Astrocyte of the hippocampus (primary cell): ENCODE results near the gene LRIG3.
"Not testable (repeated sequence)": the region's sequence is repeated elsewhere in the genome, so short reads cannot be mapped to it uniquely, and the experiment has no call there.

Source experiments
- DNase-seq: peaks from one replicate; pipeline ENCODE4 v3.0.0; 2011; ENCODE audit warnings: low read depth, low spot score

The LRIG3 gene

DNA sequence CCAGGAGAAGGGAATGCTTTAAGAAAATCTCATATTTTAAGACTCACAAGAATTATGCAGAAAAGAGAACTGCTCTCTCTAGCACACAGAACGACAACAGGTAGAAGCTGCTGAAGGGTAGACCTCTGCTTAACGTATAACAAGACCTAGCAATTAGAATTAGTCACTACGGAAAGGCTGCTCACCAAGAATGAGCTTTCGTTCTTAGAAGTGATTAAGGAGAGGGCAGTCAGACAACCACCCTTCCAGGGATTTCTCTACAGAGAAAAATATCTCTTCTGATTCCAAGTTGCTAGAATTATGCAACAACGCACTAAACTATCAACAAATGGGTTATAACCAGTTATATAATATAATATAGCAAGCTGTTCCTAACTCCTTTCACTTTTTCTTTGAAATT, 18.6 kb downstream of the LRIG3 start:
- DNase-seq: no peak

DNA sequence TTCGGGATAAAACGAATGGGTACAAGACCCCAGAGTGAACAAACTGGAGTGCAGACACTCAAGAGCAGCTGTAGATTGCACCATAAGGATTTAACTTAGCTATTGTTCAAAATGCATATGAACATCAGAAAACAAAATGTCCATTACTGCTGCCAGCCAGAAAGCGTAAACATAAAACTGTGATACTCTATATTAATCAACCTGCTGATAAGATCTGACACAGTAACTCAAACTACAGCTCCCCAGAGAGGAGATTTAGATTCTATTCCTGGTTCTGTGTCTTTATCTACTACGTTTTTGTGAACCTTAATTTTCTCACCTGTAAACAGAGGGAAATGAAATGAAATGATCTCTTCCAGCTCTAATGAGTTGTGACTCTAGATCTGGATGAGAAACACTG, 22.3 kb downstream of the LRIG3 start:
- no peak for DNase-seq

DNA sequence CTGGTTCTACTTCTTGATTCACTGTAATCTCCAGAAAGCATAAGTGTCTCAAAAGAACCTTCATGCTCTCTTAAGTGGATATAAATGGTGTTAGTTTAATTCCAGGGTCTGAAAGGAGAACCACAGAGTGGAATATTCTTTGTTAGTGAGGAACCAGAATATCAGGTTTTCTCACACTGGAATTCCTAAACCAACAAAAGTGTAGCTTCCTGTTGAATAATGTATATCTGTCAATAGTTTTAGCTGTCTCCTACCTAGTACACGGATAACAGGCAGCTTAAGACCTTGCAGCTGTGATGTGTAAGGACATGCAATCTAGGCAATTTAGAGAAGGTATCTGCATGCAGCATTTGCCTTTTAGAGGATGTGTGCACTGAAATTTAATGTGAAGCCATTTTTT, 24.0 kb downstream of the LRIG3 start:
- DNase-seq: no peak

DNA sequence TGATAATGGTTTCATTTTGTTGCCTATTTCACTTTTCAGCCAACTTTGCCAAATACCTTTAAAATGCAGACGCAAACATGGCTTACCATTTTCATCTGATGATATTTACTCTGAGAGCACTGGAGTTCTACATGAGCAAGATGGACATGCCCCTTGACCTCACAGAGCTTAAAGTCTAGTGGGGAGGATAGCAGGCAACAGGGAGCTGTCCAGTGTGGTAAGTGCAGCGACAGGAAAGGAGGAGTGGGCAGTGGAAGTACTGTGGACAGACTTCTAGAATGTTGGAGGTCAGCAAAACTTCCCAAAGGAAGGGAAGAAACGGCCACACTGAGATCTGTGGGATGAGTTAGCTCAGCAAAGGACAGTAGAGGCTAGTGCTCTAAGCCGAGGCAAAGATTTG, 25.3 kb downstream of the LRIG3 start:
- DNase-seq: no peak

DNA sequence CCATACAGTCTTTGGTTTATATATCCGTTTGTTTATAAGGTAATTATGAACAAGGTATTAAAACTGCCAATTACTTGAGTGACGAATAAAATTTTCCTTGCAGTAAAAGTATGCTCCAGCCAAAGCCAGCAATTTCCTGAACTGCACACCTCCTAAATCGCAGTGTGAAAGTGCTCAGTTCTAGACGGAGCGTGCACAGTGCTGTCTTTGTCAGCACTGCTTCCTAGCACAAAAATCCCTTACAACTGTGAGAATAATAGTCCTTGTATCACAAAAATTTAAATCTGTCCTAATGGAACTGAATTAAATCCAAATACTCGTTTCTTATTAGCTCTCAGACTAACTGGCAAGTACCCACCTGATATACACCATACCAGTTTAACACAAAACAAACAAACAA, 26.3 kb downstream of the LRIG3 start:
- no peak for DNase-seq

DNA sequence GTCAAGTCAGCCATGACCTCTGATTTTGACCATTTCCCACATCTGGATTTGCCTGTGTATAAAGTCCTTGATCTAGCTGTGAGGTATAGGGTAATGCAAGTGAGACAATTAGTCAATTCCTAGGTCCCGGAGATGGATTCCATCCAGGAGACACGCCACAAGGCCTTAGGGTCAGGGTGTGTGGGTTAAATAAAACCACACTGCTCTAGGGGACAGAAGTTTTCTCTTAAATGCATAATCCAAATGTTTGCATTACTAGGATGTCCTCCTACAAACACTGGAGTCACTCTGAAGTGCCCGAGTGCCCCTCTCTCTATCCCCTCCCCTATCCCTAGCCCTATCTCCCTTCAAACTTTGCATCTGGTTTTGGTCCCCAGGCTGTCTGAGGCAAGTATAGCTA, 26.8 kb downstream of the LRIG3 start:
- DNase-seq: peak; percentile 37

DNA sequence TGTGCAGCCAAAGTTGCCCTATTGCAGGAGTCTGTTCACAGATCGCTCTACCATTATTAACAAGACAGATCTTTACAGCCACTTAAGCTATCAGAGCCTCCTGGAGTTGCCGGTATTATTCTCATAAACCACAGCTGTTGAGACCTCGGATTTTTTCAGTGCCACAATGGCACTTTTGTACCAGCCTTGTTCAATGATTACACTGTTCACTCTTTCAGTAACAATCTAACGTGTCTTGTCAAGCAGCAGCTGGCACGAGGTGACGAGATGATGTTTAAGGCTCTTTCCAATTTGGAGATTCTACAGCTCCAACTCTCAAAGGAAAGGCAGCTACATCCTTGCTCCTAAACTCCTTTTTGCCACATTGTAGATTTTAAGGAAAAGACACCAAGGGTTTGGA, 30.7 kb downstream of the LRIG3 start:
- no peak for DNase-seq

DNA sequence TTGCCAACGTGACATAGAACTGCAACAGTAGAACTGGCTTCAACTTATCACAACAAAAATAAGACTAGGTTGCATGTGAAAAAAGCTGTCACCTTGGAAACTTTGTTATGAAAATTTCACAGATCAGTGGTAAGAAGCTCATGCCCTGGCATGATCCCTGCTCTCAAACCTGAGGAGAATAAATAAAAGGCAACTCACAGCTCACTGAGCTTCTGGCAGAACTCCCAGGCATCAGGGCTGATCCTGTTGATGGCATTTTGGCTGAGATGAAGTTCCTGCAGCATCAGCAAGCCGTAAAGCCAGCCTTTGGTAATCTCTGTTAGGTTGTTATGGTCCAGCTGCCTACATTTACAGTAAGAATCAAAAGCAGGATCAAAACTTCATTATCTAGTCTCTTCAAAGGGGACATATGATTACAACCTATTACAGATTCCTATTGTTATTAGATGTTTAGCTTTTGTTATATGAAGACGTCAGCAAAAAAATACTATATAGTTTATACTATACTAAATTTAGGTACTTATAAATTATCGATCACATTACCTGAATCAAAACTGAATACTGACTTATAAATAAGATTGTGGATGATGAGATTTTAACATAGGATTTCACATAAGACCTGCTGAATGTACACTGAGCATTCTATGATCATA, 32.0 kb downstream of the LRIG3 start:
- DNase-seq: peak; percentile 97

DNA sequence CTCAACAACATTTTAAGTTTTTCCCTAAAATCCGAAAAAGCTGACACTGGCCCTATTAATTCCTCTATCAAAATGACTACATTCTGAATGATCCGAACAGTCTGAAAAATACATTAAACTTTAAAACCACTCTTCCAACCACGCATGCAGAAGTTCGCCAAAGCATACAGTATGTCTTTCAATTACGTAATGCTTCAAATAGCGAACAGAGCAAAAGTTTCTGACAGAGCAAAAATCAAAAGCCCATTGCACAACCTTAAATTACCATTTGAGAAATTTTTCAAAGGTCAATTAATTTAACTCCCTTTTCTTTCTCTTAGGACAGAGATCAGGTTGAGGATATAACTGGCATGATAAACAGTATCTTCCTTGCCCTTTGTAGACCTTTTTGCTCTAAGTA, 33.2 kb downstream of the LRIG3 start:
- DNase-seq: no peak

DNA sequence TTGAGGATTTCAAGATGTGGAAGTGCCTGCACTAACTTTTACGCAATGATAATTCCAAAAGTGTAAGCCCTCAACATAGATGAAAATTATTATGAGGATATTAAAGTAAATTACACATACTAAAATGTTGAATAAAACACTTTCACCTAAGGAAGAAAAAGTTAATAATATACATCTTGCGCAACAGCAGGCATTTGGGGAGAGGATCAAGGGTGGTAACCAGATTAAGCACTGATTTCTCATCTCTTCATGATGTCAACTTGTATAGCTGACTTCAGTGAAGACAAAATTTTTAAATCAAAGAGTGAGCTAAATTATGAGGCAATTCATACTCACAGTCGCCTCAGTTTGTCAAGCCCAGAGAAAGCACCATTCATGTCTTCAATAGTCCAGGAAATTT, 33.8 kb downstream of the LRIG3 start:
- DNase-seq: no peak

DNA sequence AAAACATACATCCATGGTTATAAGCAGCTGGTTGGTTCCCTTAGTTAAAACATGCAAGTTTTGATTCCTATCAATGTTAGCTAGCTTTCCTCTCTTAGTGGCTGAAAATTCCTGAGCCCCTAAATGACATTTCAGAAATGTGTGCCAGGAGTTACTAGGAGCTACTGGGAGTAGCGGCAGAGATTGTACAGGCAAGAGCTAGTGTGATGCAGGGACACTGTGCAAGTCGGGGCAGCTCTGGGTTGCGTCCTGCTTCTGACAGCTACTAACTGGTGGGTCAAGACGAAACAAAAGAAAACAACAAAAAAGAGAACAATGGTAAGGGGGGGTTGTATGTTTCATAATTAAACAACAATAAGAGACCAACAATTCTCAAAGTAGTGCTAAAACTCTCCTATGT, 35.4 kb downstream of the LRIG3 start:
- no peak for DNase-seq

DNA sequence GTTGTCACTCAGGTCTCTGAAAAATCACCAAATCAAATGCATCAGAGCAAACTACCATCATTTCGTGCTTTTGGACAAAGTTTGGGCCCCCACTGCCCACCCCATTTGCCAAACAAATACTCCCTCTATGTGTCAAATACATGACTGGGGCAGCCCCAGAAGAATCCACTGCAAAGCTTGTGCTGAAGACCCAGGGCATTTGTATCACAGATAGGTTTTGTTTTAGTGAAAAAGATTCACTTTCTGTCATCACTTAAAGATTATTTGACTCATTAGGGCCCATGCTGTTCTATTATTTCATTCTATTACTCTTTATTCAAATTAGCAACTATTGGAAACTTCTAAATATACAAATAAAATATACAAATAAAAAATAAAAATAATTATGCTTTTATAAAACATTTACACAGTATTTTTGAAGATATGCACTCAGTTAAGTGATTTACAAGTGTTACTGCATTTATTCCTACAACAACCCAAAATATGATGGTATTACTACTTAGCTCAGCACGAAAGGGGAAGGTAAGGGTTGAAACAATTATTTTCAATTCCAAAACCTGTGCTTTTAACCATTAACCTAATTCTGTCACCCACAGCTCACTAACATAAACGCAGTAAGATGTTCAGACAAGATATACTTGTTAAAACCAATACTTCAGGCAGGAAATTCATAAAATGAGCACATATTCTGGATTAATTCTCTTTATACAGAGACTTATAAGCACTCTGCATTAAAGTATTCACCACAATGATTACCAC, 36.5 kb downstream of the LRIG3 start:
- DNase-seq: no peak

DNA sequence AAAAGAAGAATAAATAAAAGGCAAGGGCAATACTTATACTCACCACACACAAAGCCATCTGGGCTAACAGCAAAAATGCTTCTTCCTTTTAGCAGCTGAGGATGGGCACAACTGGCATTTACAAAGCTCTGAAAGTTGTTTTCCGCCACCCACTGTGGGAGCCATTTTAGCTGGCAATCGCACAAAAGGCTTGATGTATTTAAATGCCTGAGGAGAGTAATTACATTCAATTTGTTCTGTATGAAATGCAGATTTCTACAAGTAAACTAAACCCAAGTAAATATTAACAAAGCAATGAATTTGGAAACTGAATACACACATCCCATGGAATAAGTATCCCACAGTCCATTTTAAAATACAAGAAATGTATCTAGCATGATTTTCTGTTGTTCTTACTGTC, 37.5 kb downstream of the LRIG3 start:
- no peak for DNase-seq

DNA sequence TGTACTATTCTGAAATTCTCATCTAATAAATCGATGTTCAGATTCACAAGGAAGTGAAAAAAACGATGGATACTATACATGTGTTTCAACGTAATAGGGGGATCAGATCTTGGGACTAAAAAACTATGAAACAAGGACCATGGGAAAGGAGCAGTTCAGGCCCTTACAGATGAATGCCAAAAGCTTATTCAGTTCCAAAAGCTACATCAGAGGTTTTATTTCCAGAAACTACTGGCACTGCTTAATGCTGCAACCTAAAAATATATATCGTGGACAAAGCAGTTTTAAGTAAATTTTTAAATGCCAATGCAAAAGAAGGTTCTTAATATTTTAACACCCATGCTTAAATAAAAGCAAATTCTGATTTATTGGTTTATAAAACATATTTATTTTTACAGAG, 38.5 kb downstream of the LRIG3 start:
- no peak for DNase-seq

DNA sequence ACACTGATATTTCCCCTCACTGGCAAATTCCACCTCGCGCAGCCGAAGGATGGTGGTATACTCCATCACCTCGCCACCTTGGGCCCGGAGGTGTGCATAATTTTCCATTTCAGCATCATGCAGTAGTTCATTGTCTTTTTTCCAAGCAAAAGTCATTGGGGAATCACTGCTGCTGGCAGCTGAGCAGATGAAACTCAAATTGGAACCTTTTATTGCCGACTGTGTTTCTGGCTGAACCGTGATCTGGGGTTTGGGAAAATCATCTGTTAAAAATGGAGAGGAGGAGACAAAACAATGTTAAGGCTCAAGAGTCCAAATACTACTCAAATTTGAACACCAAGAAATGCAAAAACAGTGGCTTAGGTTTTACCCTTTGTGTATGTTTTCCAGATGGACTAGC, 39.7 kb downstream of the LRIG3 start:
- no peak for DNase-seq

DNA sequence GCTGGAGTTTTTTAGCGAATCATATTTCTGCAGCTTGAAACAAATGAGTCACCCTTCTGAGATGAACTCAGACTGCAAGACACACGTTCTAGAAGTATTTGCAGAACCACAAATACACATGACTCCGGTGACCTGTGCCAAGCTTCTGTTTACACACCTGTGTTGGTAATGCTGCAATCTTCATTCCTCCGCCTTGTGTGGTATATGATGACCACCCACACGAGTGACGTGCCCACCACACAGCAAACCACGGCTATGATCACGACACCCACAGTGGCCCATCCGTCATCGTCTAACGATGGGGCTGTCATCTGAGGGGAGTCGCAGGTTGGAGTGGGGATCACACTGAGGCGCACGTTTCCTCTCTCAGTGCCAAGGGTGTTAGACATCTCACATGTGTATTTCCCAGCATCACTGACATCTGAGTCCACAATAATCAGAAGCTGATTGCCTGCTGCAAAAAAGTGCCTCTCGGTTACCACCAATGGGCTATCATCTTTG, 43.0 kb downstream of the LRIG3 start:
- DNase-seq: peak; percentile 95

DNA sequence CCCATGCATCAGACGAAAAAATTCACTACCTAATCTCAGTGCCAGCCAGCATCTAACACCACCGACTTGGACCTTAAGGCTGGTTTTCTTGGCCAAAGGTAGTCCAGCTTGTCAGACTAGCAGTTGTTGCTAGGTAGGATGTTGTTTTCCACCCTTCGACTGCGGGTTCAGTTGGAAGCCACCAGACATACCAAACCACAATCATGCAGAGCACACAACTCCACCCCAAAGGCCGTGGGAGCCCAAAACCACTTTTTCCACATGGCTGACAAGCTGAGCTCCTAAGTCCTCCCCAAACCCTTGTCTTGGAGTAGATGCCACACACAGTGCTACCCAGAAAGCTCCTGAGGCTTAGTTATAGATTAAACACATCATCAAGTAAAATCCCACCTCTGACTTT, 46.8 kb downstream of the LRIG3 start:
- DNase-seq: peak; percentile 92

DNA sequence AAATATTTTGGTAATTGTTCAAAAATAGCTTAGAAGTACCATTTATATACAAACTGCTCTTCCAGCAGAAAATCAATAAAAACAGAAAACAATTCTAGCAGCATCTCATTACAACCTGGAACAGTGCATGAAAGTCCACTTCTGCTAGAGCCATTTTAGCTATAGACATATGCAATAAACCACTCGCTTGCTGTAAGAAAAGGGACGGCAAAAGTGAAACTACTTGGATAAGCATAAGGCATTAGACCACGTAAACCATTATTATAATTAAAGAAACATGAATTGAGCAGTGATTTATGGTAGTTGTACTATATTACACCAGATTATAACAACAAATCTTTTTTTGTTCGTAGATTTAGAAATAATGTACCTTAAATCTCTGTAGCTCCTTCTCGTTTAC, 48.7 kb downstream of the LRIG3 start:
- DNase-seq: no peak

DNA sequence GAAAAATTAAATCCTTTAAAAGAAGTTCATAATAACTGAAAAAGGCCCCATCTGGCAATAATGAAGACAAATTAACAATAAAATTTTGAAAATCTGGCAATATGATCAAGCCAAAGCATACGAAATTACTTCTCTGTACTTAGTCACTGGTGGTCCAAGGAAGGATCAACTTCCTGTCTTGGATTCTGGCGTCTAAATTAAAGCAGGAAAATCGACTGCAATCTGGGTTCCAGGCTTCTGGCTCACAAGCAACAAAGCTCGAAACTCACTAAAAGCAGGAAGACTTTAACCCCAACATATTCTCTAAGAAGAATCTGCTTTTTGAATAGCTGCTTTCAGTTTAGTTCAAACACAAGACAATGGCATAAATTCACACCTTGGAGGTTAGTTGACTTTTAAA, 49.7 kb downstream of the LRIG3 start:
- no peak for DNase-seq

DNA sequence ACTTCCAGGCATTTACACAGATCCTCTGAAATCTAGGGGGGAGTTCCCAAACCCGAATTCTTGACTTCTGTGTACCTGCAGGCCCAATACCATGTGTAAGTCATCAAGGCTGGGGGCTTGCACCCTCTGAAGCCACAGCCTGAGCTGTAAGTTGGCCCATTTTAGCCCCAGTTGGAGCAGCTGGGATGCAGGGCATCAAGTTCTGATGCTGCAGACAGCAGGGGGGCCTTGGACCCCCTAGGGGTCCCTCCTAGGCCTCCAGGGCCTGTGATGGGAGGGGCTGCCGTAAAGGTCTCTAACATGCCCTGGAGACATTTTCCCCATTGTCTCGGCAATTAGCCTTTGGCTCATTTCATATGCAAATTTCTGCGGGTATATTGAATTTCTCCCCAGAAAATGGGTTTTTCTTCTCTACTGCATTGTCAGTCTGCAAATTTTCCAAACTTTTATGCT, 59.5 kb downstream of the LRIG3 start:
- DNase-seq: no peak

DNA sequence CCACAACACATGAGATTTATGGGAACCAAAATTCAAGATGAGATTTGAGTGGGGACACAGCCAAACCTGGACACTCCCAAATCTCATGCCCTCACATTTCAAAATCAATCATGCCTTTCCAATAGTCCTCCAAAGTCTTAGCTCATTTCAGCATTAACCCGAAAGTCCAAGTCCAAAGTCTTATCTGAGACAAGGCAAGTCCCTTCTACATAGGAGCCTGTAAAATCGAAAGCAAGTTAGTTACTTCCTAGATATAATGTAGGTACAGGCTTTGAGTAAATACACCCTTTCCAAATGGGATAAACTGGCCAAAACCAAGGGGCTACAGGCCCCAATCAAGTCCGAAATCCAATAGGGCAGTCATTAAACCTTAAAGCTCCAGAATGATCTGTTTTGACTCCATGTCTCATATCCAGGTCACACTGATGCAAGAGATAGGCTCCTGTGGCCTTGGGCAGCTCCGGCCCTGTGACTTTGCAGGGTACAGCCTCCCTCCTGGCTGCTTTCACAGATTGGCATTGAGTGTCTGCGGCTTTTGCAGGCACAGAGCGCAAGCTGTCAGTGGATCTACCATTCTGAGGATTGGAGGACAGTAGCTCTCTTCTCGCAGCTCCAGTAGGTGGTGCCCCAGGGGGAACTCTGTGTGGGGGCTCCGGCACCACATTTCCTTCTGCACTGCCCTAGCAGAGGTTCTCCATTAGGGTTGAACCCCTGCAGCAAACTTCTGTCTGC, 60.1 kb downstream of the LRIG3 start:
- no peak for DNase-seq

DNA sequence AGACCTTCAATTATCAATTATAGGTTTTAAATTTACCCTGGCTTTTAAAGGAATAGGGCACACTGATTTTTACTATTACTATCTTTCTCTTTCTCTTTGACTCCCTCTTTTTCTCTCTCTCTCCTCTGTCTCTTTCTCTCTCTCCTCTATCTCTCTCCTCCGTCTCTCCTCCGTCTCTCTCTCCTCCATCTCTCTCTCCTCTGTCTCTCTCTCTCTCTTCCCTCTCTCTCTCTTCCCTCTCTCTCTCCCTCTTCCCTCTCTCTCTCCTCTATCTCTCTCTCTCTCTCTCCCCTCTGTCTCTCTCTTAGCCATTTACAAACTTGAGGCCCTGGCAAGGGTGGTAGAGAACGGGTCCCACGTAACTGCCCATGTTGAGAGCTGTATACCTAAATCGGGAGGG, 62.3 kb downstream of the LRIG3 start:
- DNase-seq: no peak

DNA sequence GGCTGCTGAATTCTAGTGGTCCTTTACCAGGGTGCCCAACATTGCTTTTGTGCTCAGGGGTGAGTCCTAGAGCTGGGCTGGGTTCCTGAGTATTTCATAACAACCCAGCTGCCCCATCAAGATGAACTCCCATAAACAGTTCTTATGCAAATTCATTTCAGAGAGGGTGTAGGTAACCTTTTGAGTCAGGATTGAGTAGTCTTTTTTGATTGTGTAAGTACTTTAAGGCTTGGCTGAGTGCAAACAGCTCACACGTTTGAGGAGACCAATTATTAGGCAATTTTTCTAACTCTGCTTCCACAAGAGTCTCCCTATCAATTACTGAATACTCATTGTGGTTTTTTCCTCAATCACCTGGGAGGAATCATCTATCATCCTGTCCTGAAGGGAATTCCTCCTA, 63.1 kb downstream of the LRIG3 start:
- not testable (repeated sequence) for DNase-seq
